Measurements from ENCODE around the gene FRMD4A. TPM values are rescaled to one million over a fixed set of nuclear protein-coding genes. Genes with fewer than 3 reads are reported as not detected.
"Not testable (repeated sequence)": the region's sequence is repeated elsewhere in the genome, so short reads cannot be mapped to it uniquely, and the experiment has no call there.

Gene FRMD4A
- total RNA-seq, 2 experiments from 2014 or later = 7.1 to 7.2 TPM

GRCh38 chr10:13792006-13792405 lies 538.7 kb downstream of the FRMD4A start:
- H3K27ac Mint-ChIP-seq = no peak overlapping the region
- no peaks in the 10 kb centered on the region for H3K27me3 Mint-ChIP-seq
- peaks cover 32% of the 10 kb centered on the region for H3K4me1 Mint-ChIP-seq
- H3K4me3 Mint-ChIP-seq = no peak overlapping the region
- no peaks in the 10 kb centered on the region for H3K9me3 Mint-ChIP-seq
- H3K36me3 Mint-ChIP-seq = no peaks in the 10 kb centered on the region
- no peak for DNase-seq

- Mint-ChIP-seq H3K27me3 (no peaks in the 10 kb centered on the region), H3K4me1 (peaks cover 35% of the 10 kb centered on the region), H3K27ac (no peak overlapping the region), H3K9me3 (no peaks in the 10 kb centered on the region), H3K4me3 (no peak overlapping the region), H3K36me3 (no peaks in the 10 kb centered on the region)
- DNase-seq = no peak
Observed at GRCh38 chr10:13791483-13791882, 539.2 kb downstream of the FRMD4A start.

DNA sequence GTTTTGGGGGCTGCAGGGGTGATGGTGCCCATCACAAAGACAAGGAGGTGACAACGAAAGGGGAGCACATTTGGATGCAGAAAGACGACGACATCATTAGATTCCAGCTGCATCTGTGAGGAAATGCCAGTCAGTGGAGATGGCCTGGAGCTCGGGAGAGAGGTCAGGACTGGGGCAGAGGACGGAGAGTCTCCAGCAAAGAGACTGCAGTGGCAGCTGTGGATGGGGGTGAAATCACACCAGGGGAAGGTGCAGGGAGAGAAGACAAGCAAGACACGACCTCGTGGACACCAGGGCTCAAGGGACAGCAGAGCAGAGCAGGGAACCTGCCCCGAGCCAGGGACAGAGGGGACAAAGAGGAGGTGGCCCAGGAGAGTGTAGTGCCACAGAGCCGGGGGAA lies 540.5 kb downstream of the FRMD4A start:
- Mint-ChIP-seq H3K27me3 (no peaks in the 10 kb centered on the region), H3K27ac (no peak overlapping the region), H3K9me3 (no peaks in the 10 kb centered on the region), H3K4me3 (no peak overlapping the region), H3K36me3 (no peaks in the 10 kb centered on the region), H3K4me1 (peaks cover 23% of the 10 kb centered on the region)
- DNase-seq = no peak

- Mint-ChIP-seq H3K36me3 (no peaks in the 10 kb centered on the region), H3K4me1 (peaks cover 22% of the 10 kb centered on the region), H3K27ac (peak overlapping the region; percentile 71), H3K9me3 (no peaks in the 10 kb centered on the region), H3K4me3 (no peak overlapping the region), H3K27me3 (no peaks in the 10 kb centered on the region)
- no peak for DNase-seq
Observed at GRCh38 chr10:13789448-13789829, 541.3 kb downstream of the FRMD4A start.

DNA sequence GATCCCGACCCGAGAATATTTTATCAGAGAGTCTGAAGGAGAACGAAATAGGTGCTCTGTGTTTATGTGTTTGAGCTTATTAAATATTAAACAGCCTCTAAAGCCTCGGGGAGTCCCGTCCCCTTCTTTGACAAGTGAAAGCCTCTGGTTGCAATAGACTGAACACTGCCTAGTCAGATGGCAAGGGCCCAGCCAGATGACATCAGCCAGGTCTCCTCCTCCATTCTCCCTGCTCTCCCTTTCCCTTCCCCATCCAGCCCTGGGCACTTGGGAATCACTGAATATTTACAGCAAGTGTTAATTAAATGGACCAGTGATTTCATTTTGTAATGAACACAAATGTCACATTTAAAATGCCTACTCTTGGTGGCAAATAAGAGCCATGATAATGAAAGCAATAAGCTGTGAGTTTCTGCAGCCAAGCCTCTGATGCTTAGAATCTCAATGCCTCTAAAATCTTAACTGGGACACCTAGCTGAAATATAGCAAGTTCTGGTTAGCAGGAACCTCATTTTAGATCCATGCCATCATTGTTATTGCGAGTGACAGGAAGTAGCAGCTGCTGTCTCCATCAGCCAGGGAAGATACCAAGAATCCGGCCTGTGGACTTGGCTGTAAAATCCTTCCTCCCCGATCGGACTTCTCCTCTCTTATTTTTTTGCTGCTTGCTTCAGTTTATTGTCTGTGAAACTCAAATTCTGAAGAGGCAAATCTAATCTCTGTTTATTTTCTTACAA lies 541.8 kb downstream of the FRMD4A start:
- Mint-ChIP-seq H3K27me3 (no peaks in the 10 kb centered on the region), H3K4me1 (peaks cover 26% of the 10 kb centered on the region), H3K36me3 (no peaks in the 10 kb centered on the region), H3K4me3 (no peak overlapping the region), H3K27ac (peak overlapping the region; percentile 71), H3K9me3 (no peaks in the 10 kb centered on the region)
- DNase-seq = no peak

- Mint-ChIP-seq H3K27ac (peak overlapping the region; percentile 66), H3K36me3 (no peaks in the 10 kb centered on the region), H3K4me3 (no peak overlapping the region), H3K9me3 (no peaks in the 10 kb centered on the region), H3K27me3 (no peaks in the 10 kb centered on the region), H3K4me1 (peaks cover 27% of the 10 kb centered on the region)
- no peak for DNase-seq
Observed at GRCh38 chr10:13788320-13788600, 542.5 kb downstream of the FRMD4A start.

GRCh38 chr10:13787015-13787421 lies 543.7 kb downstream of the FRMD4A start:
- peak overlapping the region; percentile 53 for H3K4me3 Mint-ChIP-seq
- no peaks in the 10 kb centered on the region for H3K36me3 Mint-ChIP-seq
- peaks cover 27% of the 10 kb centered on the region for H3K4me1 Mint-ChIP-seq
- H3K27me3 Mint-ChIP-seq = no peaks in the 10 kb centered on the region
- DNase-seq = peak; percentile 75
- peak overlapping the region; percentile 87 for H3K27ac Mint-ChIP-seq
- H3K9me3 Mint-ChIP-seq = no peaks in the 10 kb centered on the region

- DNase-seq = no peak
- Mint-ChIP-seq H3K9me3 (no peaks in the 10 kb centered on the region), H3K4me1 (peaks cover 25% of the 10 kb centered on the region), H3K36me3 (no peaks in the 10 kb centered on the region), H3K4me3 (no peak overlapping the region), H3K27ac (no peak overlapping the region), H3K27me3 (no peaks in the 10 kb centered on the region)
Observed at GRCh38 chr10:13784067-13784466, 546.7 kb downstream of the FRMD4A start.

- Mint-ChIP-seq H3K36me3 (no peaks in the 10 kb centered on the region), H3K27ac (no peak overlapping the region), H3K27me3 (peaks cover 3% of the 10 kb centered on the region), H3K4me3 (no peak overlapping the region), H3K9me3 (no peaks in the 10 kb centered on the region), H3K4me1 (peaks cover 6% of the 10 kb centered on the region)
- no peak for DNase-seq
Observed at GRCh38 chr10:13779748-13780147, 551.0 kb downstream of the FRMD4A start.

DNA sequence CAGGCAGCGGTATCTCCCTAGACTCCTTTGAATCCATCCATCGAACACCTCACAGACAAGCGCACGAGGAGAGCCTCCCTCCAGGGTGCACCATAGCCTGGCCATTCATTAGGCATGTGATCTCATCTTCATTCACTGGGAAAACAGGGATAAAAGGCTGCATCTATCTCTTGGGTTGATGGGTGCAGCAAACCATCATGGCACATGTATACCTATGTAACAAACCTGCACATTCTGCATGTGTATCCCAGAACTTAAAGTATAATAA lies 552.1 kb downstream of the FRMD4A start:
- DNase-seq, H3K27me3 Mint-ChIP-seq, H3K9me3 Mint-ChIP-seq, H3K4me3 Mint-ChIP-seq, H3K36me3 Mint-ChIP-seq, H3K4me1 Mint-ChIP-seq, H3K27ac Mint-ChIP-seq: not testable (repeated sequence)

DNA sequence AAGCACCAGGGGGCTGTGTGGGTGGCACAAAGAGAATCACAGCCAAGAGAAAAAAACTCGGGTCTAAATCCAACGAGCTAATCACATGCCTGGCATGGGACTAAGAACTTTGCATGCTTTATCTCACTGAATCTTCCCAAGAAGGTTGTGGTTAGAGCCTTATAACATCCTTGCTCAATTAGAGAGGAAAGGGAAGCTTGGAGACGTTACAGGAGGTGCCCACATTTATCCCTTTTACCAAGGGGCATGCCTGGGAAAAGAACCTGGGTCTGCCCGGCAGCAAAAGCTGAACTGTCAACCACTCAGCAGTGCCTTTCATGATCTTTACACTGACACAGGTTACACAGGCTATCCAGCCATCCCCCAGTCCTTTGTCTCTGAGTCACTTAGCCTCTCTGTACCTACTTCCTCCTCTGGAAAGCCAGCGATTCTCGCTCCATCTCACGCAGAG lies 553.8 kb downstream of the FRMD4A start:
- DNase-seq = no peak
- H3K4me3 Mint-ChIP-seq = no peak overlapping the region
- H3K4me1 Mint-ChIP-seq = no peaks in the 10 kb centered on the region
- no peaks in the 10 kb centered on the region for H3K36me3 Mint-ChIP-seq
- H3K27me3 Mint-ChIP-seq = peaks cover 3% of the 10 kb centered on the region
- H3K27ac Mint-ChIP-seq = no peak overlapping the region
- no peaks in the 10 kb centered on the region for H3K9me3 Mint-ChIP-seq

DNA sequence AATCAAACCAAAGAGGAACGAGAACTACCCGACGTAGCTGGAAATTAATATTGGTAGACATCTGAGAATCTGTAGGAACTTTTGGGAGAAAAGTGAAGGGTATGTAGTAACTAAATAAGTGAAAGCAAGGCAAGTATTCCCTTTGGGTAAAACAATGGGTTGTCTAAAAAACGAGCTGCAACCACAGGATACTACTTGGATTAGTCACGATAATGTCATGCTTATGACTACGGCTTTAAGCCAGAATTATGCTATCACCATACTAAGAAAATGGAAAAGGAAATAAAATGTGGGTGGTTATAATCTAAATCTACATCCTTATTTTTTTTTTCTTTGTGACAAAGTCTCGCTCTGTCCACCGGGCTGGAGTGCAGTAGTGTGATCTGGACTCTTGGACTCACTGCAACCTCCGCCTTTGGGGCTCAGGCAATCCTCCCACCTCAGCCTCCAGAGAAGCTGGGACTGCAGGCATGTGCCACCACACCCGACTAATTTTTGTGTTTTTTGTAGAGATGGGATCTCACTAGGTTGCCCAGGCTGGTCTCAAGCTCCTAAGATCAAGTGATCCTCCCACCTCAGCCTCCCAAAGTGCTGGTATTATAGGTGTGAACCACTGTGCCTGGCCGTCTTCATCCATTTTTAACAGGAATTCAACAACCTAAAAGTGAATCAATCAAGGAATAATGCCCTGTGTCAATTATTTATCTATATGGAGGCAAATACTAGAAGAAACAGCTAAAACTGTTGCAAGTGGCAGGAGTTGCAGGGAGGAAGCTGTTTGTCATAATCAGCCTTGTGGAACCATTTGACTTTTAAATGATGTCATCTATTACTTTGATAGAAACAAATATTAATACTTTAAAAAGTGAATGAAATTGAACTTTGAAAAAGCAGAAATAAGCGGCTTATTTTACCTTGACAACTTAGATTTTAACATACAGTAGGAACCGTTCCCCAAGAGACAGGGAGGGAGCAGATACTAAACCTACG lies 554.6 kb downstream of the FRMD4A start:
- Mint-ChIP-seq H3K9me3 (no peaks in the 10 kb centered on the region), H3K36me3 (no peaks in the 10 kb centered on the region), H3K27me3 (peaks cover 3% of the 10 kb centered on the region)

DNA sequence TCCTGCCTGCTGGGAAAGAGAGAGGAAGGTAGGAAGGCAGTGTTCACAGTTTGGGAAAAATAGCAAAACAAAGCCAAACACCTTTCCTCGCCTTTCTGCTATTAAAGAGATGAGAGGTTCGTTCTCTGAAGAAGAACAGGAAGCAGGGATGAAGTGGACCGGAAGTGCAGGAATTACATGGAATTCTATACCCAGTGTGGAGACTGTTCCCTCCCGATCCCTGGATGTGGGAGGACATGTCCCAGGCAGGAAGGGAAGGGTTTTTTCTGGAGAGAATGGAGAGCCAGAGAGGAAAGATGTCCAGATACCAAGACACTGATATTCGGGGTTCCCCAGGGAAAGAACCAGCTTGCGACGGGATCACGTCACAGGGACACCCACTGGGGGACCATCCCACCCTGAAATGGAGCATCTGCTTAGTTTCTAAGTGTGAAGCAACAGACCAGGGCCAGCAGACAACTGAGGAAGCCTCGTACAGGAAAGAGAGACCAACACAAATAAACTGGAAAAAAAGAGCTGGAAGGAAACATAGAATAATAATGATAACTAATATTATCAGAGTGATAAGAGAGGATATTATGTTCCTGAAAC lies 556.3 kb downstream of the FRMD4A start:
- H3K9me3 Mint-ChIP-seq = no peaks in the 10 kb centered on the region
- DNase-seq = no peak
- H3K4me3 Mint-ChIP-seq = no peak overlapping the region
- H3K4me1 Mint-ChIP-seq = no peaks in the 10 kb centered on the region
- H3K27ac Mint-ChIP-seq = no peak overlapping the region
- H3K36me3 Mint-ChIP-seq = no peaks in the 10 kb centered on the region
- peaks cover 3% of the 10 kb centered on the region for H3K27me3 Mint-ChIP-seq

More for the DNA sequence above, 554.6 kb downstream of the FRMD4A start:
- no peaks in the 10 kb centered on the region for H3K4me1 Mint-ChIP-seq
- H3K27ac Mint-ChIP-seq = no peak overlapping the region
- no peak for DNase-seq
- H3K4me3 Mint-ChIP-seq = no peak overlapping the region

- no peaks in the 10 kb centered on the region for H3K9me3 Mint-ChIP-seq
- DNase-seq = no peak
- H3K27ac Mint-ChIP-seq = no peak overlapping the region
- no peak overlapping the region for H3K4me3 Mint-ChIP-seq
- H3K4me1 Mint-ChIP-seq = no peaks in the 10 kb centered on the region
- peaks cover 3% of the 10 kb centered on the region for H3K27me3 Mint-ChIP-seq
- no peaks in the 10 kb centered on the region for H3K36me3 Mint-ChIP-seq
Observed at GRCh38 chr10:13773496-13774170, 557.1 kb downstream of the FRMD4A start.

DNA sequence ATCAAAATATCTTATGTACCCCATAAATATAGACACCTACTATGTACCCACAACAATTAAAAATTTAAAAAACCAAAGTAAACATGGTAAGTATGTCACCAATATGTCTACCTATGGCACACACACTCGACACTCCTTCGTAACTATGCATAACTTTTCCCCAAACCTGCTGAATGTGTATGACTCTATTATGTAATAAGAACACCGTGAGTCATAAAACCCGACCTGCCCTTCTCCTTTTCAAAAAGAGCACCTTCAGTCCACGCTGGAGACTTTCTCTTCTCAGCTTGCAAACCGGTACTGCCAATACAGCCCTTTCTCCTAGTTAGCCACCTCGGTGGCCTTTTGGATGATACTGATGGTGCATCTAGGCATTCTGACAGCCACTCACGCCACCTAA lies 557.7 kb downstream of the FRMD4A start:
- no peaks in the 10 kb centered on the region for H3K36me3 Mint-ChIP-seq
- no peak overlapping the region for H3K27ac Mint-ChIP-seq
- no peak overlapping the region for H3K4me3 Mint-ChIP-seq
- peaks cover 3% of the 10 kb centered on the region for H3K27me3 Mint-ChIP-seq
- DNase-seq = no peak
- H3K9me3 Mint-ChIP-seq = no peaks in the 10 kb centered on the region
- no peaks in the 10 kb centered on the region for H3K4me1 Mint-ChIP-seq
